B cell (primary cell): ENCODE results near the gene ACOXL. TPM values are rescaled to one million over a fixed set of nuclear protein-coding genes. Genes with fewer than 3 reads are reported as not detected.

ENCODE experiments used
- ATAC-seq: fragments of 200-7000 bp; cut with Tn5 transposase; one replicate; pipeline ENCODE4 v1.10.0; 2021; ENCODE audit warnings: low read depth, mild to moderate bottlenecking, moderate number of reproducible peaks, moderate library complexity
- CTCF ChIA-PET: fragments of 350-600 bp; sonication (Branson Sonifier 250); formaldehyde crosslinking; loops from one replicate; lab custom pipeline; 2021; ENCODE audit warnings: antibody characterized with exemption, inconsistent platforms; lab: Charles Lee
- POLR2A ChIA-PET: fragments of 350-600 bp; sonication (Branson Sonifier 250); formaldehyde crosslinking; loops from one replicate; lab custom pipeline; 2021; ENCODE audit warnings: antibody characterized with exemption; lab: Charles Lee
- DNase-seq: peaks from one replicate; pipeline ENCODE4 v3.0.0; 2013
- H2AFZ ChIP-seq: 2 replicates; pipeline ENCODE4 v1.6.1; 2012; ENCODE audit warnings: mild to moderate bottlenecking, low read depth, low read length; ENCODE audit not compliant: insufficient read depth, poor library complexity, severe bottlenecking
- H3K27ac ChIP-seq, 2 donors: 1 replicate in 1 of 2; 2 replicates in 1 of 2; pipeline ENCODE4 v1.5.1; 2012 to 2013; ENCODE audit warnings: low read length in 2 of 2, mild to moderate bottlenecking in 2 of 2, moderate library complexity in 1 of 2
- H3K27me3 ChIP-seq, 4 experiments: fragments of 200-600 bp in 1 of 4; sonication (generic) in 1 of 4; replicated peaks in 1 of 4; 1 replicate in 2 of 4; 2 replicates in 2 of 4; pipeline versions ENCODE4 v1.6.1 to v1.7.0; 2013 to 2016; ENCODE audit warnings: low read length in 3 of 4, mild to moderate bottlenecking in 2 of 4, mixed read lengths in 1 of 4, moderate library complexity in 1 of 4; ENCODE audit not compliant: insufficient read depth in 4 of 4, control insufficient read depth in 3 of 4; ENCODE audit errors: control extremely low read depth in 1 of 4
- H3K36me3 ChIP-seq, 2 experiments: replicated peaks in 1 of 2; 1 replicate in 1 of 2; 2 replicates in 1 of 2; pipeline versions ENCODE4 v1.6.1 to v1.7.1; 2013; ENCODE audit warnings: low read length in 1 of 2; ENCODE audit not compliant: insufficient read depth in 2 of 2, control insufficient read depth in 1 of 2; ENCODE audit errors: control extremely low read depth in 1 of 2, extremely low read depth in 1 of 2
- H3K4me1 ChIP-seq, 2 donors: fragments of 200-600 bp in 1 of 2; sonication (generic) in 1 of 2; 1 replicate in 1 of 2; 2 replicates in 1 of 2; pipeline versions ENCODE4 v1.5.1 to v1.6.1; 2013 to 2017; ENCODE audit warnings: low read length in 2 of 2; ENCODE audit not compliant: control insufficient read depth in 2 of 2, insufficient read depth in 2 of 2
- H3K4me2 ChIP-seq: replicated peaks from 2 replicates; pipeline ENCODE3; 2012; ENCODE audit warnings: mild to moderate bottlenecking, low read depth, low read length; ENCODE audit not compliant: poor library complexity, severe bottlenecking
- H3K4me3 ChIP-seq, 5 experiments: fragments of 200-600 bp in 1 of 5; sonication (generic) in 1 of 5; 1 replicate in 3 of 5; 2 replicates in 2 of 5; pipeline versions ENCODE4 v1.5.1 to v1.7.0; 2011 to 2016; ENCODE audit warnings: low read length in 4 of 5, mild to moderate bottlenecking in 4 of 5, low read depth in 2 of 5, control low read depth in 1 of 5, moderate library complexity in 1 of 5; ENCODE audit not compliant: insufficient read depth in 1 of 5; ENCODE audit errors: control extremely low read depth in 1 of 5, extremely low read depth in 1 of 5
- H3K79me2 ChIP-seq: fragments of 200-600 bp; sonication (generic); one replicate; pipeline ENCODE4 v1.6.0; 2016; ENCODE audit warnings: low read length; ENCODE audit not compliant: control insufficient read depth, insufficient read depth
- H3K9ac ChIP-seq: fragments of 200-600 bp; sonication (generic); 2 replicates; pipeline ENCODE4 v1.6.1; 2017; ENCODE audit warnings: mild to moderate bottlenecking, low read length, moderate library complexity
- H3K9me3 ChIP-seq, 3 donors: one replicate each; pipeline versions ENCODE4 v1.6.1 to v1.7.1; 2013; ENCODE audit warnings: low read length in 2 of 3; ENCODE audit not compliant: control insufficient read depth in 2 of 3, insufficient read depth in 1 of 3; ENCODE audit errors: control extremely low read depth in 1 of 3
- H4K20me1 ChIP-seq: 2 replicates; pipeline ENCODE4 v1.6.0; 2012; ENCODE audit warnings: mild to moderate bottlenecking, low read length; ENCODE audit not compliant: insufficient read depth, control insufficient read depth, poor library complexity, severe bottlenecking
- H3K27ac Mint-ChIP-seq: one replicate; pipeline ENCODE4 v1.8.0; 2021; ENCODE audit warnings: mixed read lengths
- H3K27me3 Mint-ChIP-seq: one replicate; pipeline ENCODE4 v1.8.0; 2021; ENCODE audit warnings: mixed read lengths
- H3K4me1 Mint-ChIP-seq: one replicate; pipeline ENCODE4 v1.8.0; 2021; ENCODE audit warnings: mixed read lengths
- H3K4me3 Mint-ChIP-seq: one replicate; pipeline ENCODE4 v1.8.0; 2021; ENCODE audit warnings: mixed read lengths
- H3K9me3 Mint-ChIP-seq: one replicate; pipeline ENCODE4 v1.8.0; 2022; ENCODE audit warnings: mixed read lengths; ENCODE audit not compliant: insufficient read depth
- CTCF ChIP-seq: fragments of 200-600 bp; IDR thresholded peaks from one replicate; pipeline ENCODE4 v1.8.0; 2022; ENCODE audit warnings: antibody characterized with exemption, mild to moderate bottlenecking
- EZH2 ChIP-seq: IDR thresholded peaks from 2 replicates; pipeline ENCODE4 v1.6.1; 2012; ENCODE audit warnings: borderline replicate concordance, low read depth, mild to moderate bottlenecking, moderate library complexity, low read length; ENCODE audit not compliant: insufficient read depth, poor library complexity, severe bottlenecking
- WGBS: methylation state at CpG from one replicate; pipeline ENCODE4 v1.1.5; 2013; ENCODE audit warnings: missing lambda C conversion rate; ENCODE audit not compliant: insufficient coverage; 5-methylcytosine and 5-hydroxymethylcytosine counted together
- intact Hi-C: fragments of 100-400 bp; cut with micrococcal nuclease; formaldehyde crosslinking; loops from one replicate; pipeline ENCODE4 v1.10.0; 2022
- polyA plus RNA-seq: library from polyadenylated mRNA; depleted of rRNA; stranded (reverse); fragments of >200 nt; gene quantifications from 2 replicates; pipeline ENCODE4 v1.2.3, GENCODE V29; 2012
- total RNA-seq, 2 donors: library from RNA; stranded (reverse); fragments of 120-200 nt in 1 of 2; gene quantifications; 1 replicate in 1 of 2; 2 replicates in 1 of 2; pipeline versions ENCODE4 v1.2.3 to v1.2.4, GENCODE V29; 2013 to 2022

The ACOXL gene
- total and polyA plus RNA-seq, 2 donors (not counting 1 experiment from before 2014, with no cell fraction given), result 0.06 TPM; not detected in 1

GRCh38 chr2:110784047-110784631, 51.8 kb downstream of the ACOXL start:
- H3K27ac ChIP-seq, result no peak overlapping the region
- no peak overlapping the region for H3K9ac ChIP-seq
- POLR2A ChIA-PET, result no interaction called here
- no peaks in the 10 kb centered on the region for H3K79me2 ChIP-seq
- H3K4me2 ChIP-seq, result no peak overlapping the region
- H3K4me3 Mint-ChIP-seq, result no peak overlapping the region
- no peaks in the 10 kb centered on the region for H3K4me1 Mint-ChIP-seq
- H3K4me3 ChIP-seq, result no peak overlapping the region
- DNase-seq (no peak), ATAC-seq (no peak)
- H3K36me3 ChIP-seq, result no peaks in the 10 kb centered on the region
- H3K27me3 Mint-ChIP-seq, result peaks cover 46% of the 10 kb centered on the region
- H3K4me1 ChIP-seq, result no peaks in the 10 kb centered on the region
- 98% methylated on average over 9 of the region's 10 CpGs for WGBS
- TF ChIP-seq EZH2 (no peak), CTCF (no peak)
- H3K9me3 Mint-ChIP-seq, result no peaks in the 10 kb centered on the region
- no peak overlapping the region for H3K27ac Mint-ChIP-seq
- peaks cover 0 to 11% (median 3%) of the 10 kb centered on the region in 4 experiments for H3K27me3 ChIP-seq
- intact Hi-C loops, result no loop called here
- CTCF ChIA-PET, result interaction anchor here (0.7 kb wide), 1 partner anchor 133 kb away, joined by 4 read pairs; no protein-coding TSS in a partner anchor
- no peaks in the 10 kb centered on the region for H4K20me1 ChIP-seq
- peaks cover 0 to 3% (median 2%) of the 10 kb centered on the region in 3 donors for H3K9me3 ChIP-seq
- no peak overlapping the region for H2AFZ ChIP-seq

DNA sequence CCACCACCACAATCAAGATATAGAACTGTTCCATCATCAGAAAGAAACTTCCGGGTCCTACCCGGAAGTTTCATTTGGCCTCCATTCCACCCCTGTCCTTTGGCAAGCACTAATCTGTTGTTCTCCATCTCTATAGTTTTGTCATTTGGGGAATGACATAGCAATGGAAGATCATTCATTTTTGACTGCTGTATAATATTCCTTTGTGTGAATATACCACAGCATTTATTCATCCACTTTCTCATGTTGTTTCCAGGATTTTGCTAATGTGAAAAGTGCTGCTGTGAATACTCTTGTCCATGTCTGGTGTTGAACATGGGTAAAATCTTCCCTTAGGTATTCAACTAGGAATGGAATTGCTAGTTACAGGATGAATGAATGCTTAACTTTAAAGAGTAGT, 53.1 kb downstream of the ACOXL start:
- H3K9ac ChIP-seq, result no peak overlapping the region

More for the DNA sequence above, 53.1 kb downstream of the ACOXL start:
- CTCF ChIA-PET, result no interaction called here
- POLR2A ChIA-PET, result no interaction called here
- no peak for DNase-seq
- H3K27me3 ChIP-seq, result peaks cover 0 to 11% (median 2%) of the 10 kb centered on the region in 4 experiments
- TF ChIP-seq EZH2, result no peak
- no peak for TF ChIP-seq CTCF
- H2AFZ ChIP-seq, result no peak overlapping the region
- Mint-ChIP-seq H3K4me1 (no peaks in the 10 kb centered on the region), H3K9me3 (no peaks in the 10 kb centered on the region), H3K27ac (no peak overlapping the region), H3K27me3 (peaks cover 43% of the 10 kb centered on the region), H3K4me3 (no peak overlapping the region)
- H3K4me2 ChIP-seq, result no peak overlapping the region
- ATAC-seq, result no peak
- H4K20me1 ChIP-seq, result no peaks in the 10 kb centered on the region
- no peaks in the 10 kb centered on the region for H3K4me1 ChIP-seq
- WGBS, result no CpG with 5 or more reads among the region's 2 CpGs
- intact Hi-C loops, result no loop called here
- no peaks in the 10 kb centered on the region for H3K79me2 ChIP-seq
- H3K36me3 ChIP-seq, result no peaks in the 10 kb centered on the region
- H3K4me3 ChIP-seq, result no peak overlapping the region
- no peak overlapping the region for H3K27ac ChIP-seq
- H3K9me3 ChIP-seq, result peaks cover 0 to 3% (median 2%) of the 10 kb centered on the region in 3 donors
